Cardiac fibroblast (primary cell): ENCODE results near the gene LALBA.
"Not testable (repeated sequence)": the region's sequence is repeated elsewhere in the genome, so short reads cannot be mapped to it uniquely, and the experiment has no call there.

Experiments used
- DNase-seq, 2 donors: peaks; one replicate each; pipeline versions ENCODE4 v3.0.0 to v3.0.0-alpha.2; 2010; ENCODE audit warnings: low read depth in 2 of 2
- H3K4me3 ChIP-seq, 2 donors: replicated peaks in 1 of 2; 1 replicate in 1 of 2; 2 replicates in 1 of 2; pipeline ENCODE4 v1.5.1; 2011; ENCODE audit warnings: low read depth in 2 of 2, low read length in 2 of 2, mild to moderate bottlenecking in 2 of 2, moderate library complexity in 1 of 2
- TF ChIP-seq, protein P1 (sequence below): IDR thresholded peaks from one replicate; pipeline ENCODE4 v1.5.1; 2011; ENCODE audit warnings: low read depth, mild to moderate bottlenecking, low read length, inconsistent platforms

The LALBA gene

GRCh38 chr12:48532601-48533000, 37.2 kb downstream of the LALBA start:
- TF ChIP-seq, protein P1, sequence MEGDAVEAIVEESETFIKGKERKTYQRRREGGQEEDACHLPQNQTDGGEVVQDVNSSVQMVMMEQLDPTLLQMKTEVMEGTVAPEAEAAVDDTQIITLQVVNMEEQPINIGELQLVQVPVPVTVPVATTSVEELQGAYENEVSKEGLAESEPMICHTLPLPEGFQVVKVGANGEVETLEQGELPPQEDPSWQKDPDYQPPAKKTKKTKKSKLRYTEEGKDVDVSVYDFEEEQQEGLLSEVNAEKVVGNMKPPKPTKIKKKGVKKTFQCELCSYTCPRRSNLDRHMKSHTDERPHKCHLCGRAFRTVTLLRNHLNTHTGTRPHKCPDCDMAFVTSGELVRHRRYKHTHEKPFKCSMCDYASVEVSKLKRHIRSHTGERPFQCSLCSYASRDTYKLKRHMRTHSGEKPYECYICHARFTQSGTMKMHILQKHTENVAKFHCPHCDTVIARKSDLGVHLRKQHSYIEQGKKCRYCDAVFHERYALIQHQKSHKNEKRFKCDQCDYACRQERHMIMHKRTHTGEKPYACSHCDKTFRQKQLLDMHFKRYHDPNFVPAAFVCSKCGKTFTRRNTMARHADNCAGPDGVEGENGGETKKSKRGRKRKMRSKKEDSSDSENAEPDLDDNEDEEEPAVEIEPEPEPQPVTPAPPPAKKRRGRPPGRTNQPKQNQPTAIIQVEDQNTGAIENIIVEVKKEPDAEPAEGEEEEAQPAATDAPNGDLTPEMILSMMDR = no peak
- DNase-seq = no peak
- no peak overlapping the region for H3K4me3 ChIP-seq

- TF ChIP-seq, protein P1 = no peak
Measured at GRCh38 chr12:48527891-48528670, 41.8 kb downstream of the LALBA start.

DNA sequence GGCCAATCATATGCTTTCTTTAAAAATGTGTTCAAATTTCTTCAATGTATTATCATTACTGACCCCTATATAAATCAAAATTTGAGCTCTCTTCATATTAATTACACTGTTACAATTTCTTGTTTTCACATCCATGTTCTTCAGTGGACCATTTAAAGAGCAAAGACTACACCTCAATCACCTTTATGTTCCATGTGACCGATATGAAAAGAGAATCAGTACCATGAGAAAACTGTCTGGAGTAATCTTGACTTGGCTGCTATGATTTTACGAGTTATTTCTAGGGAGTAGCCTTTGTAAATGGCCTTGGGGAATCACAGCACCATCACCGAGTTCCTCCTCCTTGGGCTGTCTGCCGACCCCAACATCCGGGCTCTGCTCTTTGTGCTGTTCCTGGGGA, 44.5 kb downstream of the LALBA start, which contains the start of gene OR8S1:
OR8S1 (plus strand) TSS at position 301 of the 400 bp plus-strand sequence; CDS start at position 301, 0 bp downstream.
- no peak within 1 kb of the TSS for H3K4me3 ChIP-seq
- TF ChIP-seq, protein P1 = no peak
- no peak for DNase-seq

More at GRCh38 chr12:48527891-48528670, 41.8 kb downstream of the LALBA start:
- DNase-seq = no peak
- no peak overlapping the region for H3K4me3 ChIP-seq

GRCh38 chr12:48520381-48520780, 49.5 kb downstream of the LALBA start:
- not testable (repeated sequence) for DNase-seq, H3K4me3 ChIP-seq
